ENCODE results near the gene RELL2. TPM values are rescaled to one million over a fixed set of nuclear protein-coding genes. Genes with fewer than 3 reads are reported as not detected.

Gene RELL2
- total and polyA plus RNA-seq, 2 experiments from 2014 or later, result 1.8 to 2.3 TPM

GRCh38 chr5:141680751-141681201 is 44.0 kb downstream of the RELL2 start:
- Histone ChIP-seq H3K4me3 (no peak overlapping the region), H3K27me3 (no peaks in the 10 kb centered on the region), H3K9me3 (ENCODE audit: low read depth) (no peaks in the 10 kb centered on the region), H3K36me3 (no peaks in the 10 kb centered on the region), H3K4me1 (ENCODE audit: low read depth) (peaks cover 13% of the 10 kb centered on the region), H3K27ac (no peak overlapping the region)
- TF ChIP-seq, protein P1, sequence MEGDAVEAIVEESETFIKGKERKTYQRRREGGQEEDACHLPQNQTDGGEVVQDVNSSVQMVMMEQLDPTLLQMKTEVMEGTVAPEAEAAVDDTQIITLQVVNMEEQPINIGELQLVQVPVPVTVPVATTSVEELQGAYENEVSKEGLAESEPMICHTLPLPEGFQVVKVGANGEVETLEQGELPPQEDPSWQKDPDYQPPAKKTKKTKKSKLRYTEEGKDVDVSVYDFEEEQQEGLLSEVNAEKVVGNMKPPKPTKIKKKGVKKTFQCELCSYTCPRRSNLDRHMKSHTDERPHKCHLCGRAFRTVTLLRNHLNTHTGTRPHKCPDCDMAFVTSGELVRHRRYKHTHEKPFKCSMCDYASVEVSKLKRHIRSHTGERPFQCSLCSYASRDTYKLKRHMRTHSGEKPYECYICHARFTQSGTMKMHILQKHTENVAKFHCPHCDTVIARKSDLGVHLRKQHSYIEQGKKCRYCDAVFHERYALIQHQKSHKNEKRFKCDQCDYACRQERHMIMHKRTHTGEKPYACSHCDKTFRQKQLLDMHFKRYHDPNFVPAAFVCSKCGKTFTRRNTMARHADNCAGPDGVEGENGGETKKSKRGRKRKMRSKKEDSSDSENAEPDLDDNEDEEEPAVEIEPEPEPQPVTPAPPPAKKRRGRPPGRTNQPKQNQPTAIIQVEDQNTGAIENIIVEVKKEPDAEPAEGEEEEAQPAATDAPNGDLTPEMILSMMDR (IDR thresholded peaks at IDR 0.05; ENCODE audit: low read depth, low read length), result no peak
- peak in 1 of 2 donors; percentile 74 for DNase-seq (ENCODE audit: low read depth in 1 of 2, low spot score in 1 of 2)

GRCh38 chr5:141681295-141681694 is 44.5 kb downstream of the RELL2 start:
- H3K4me1 ChIP-seq (ENCODE audit: low read depth), result peaks cover 13% of the 10 kb centered on the region
- no peaks in the 10 kb centered on the region for H3K9me3 ChIP-seq (ENCODE audit: low read depth)
- no peak overlapping the region for H3K27ac ChIP-seq
- H3K4me3 ChIP-seq, result no peak overlapping the region
- TF ChIP-seq, protein P1 (IDR thresholded peaks at IDR 0.05; ENCODE audit: low read depth, low read length), result no peak
- H3K36me3 ChIP-seq, result no peaks in the 10 kb centered on the region
- H3K27me3 ChIP-seq, result no peaks in the 10 kb centered on the region
- DNase-seq (ENCODE audit: low read depth in 1 of 2, low spot score in 1 of 2), result no peak

- peak; percentile 71 to 95 for DNase-seq (ENCODE audit: low read depth in 1 of 2, low spot score in 1 of 2)
- H3K27ac ChIP-seq, result no peak within 1 kb of the TSS
- H3K9me3 ChIP-seq (ENCODE audit: low read depth), result no peaks in the 10 kb centered on the region
- peak within 1 kb of the TSS; percentile 15 for H3K4me3 ChIP-seq
- H3K36me3 ChIP-seq, result no peaks in the 10 kb centered on the region
- TF ChIP-seq, protein P1 (IDR thresholded peaks at IDR 0.05; ENCODE audit: low read depth, low read length), result no peak
- peaks cover 9% of the 10 kb centered on the region for H3K4me1 ChIP-seq (ENCODE audit: low read depth)
- no peaks in the 10 kb centered on the region for H3K27me3 ChIP-seq
Observed at GRCh38 chr5:141681695-141682641, 45.2 kb downstream of the RELL2 start, which contains the start of gene ARAP3. TSS of gene ARAP3 (minus strand) at chr5:141682230. CDS start at chr5:141680486, 1,744 bp downstream.

DNA sequence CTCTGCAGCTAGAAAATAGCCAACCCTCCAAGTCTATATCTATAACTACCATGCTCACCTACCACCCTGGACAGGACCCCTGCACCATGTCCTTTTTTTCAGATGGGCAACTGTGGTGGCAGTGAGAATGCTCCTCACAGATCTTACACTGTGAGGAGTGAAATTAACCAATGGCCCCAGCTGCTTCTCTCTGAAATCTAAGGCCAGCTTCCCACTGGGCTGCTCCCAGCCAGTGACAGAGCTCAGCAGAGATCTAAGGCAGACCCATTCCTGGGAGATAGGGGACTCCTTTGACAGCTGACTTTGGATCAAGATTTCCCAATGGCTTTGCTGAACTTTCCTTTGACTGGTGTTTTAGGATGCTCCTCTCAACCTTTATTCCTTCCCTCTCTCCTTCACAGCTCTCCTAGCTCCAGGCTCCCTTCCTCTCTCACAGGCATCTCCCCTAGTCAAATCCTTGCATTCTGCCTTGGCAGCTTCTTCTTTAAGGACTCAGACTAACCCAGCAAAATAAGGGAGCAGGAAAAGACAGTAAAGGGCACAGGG is 46.9 kb downstream of the RELL2 start:
- TF ChIP-seq, protein P1 (IDR thresholded peaks at IDR 0.05; ENCODE audit: low read depth, low read length), result no peak
- DNase-seq (ENCODE audit: low read depth in 1 of 2, low spot score in 1 of 2), result no peak
- Histone ChIP-seq H3K27me3 (no peaks in the 10 kb centered on the region), H3K36me3 (no peaks in the 10 kb centered on the region), H3K4me1 (ENCODE audit: low read depth) (peaks cover 5% of the 10 kb centered on the region), H3K9me3 (ENCODE audit: low read depth) (no peaks in the 10 kb centered on the region), H3K4me3 (no peak overlapping the region), H3K27ac (no peak overlapping the region)

GRCh38 chr5:141685591-141685990 is 48.8 kb downstream of the RELL2 start:
- Histone ChIP-seq H3K9me3 (ENCODE audit: low read depth) (no peaks in the 10 kb centered on the region), H3K27me3 (peaks cover 19% of the 10 kb centered on the region), H3K4me3 (no peak overlapping the region), H3K36me3 (no peaks in the 10 kb centered on the region), H3K27ac (no peak overlapping the region), H3K4me1 (ENCODE audit: low read depth) (peaks cover 5% of the 10 kb centered on the region)
- TF ChIP-seq, protein P1 (IDR thresholded peaks at IDR 0.05; ENCODE audit: low read depth, low read length), result no peak
- no peak for DNase-seq (ENCODE audit: low read depth in 1 of 2, low spot score in 1 of 2)

All from cardiac muscle cell (in vitro differentiated cells and primary cell).